Skeletal muscle tissue (tissue), 4 donors: ENCODE measurements around the gene RACK1. TPM values are rescaled to one million over a fixed set of nuclear protein-coding genes. Genes with fewer than 3 reads are reported as not detected.
A peak's percentile ranks its signal among the peaks of the same experiment; 100 is the strongest.

Experiments
- H3K27ac ChIP-seq: one replicate; pipeline ENCODE4 v1.7.0; 2013; ENCODE audit warnings: mild to moderate bottlenecking, low read depth, low read length, inconsistent platforms
- H3K27me3 ChIP-seq, 3 donors: one replicate each; pipeline ENCODE4 v1.7.0; 2013; ENCODE audit warnings: low read length in 3 of 3; ENCODE audit not compliant: control insufficient read depth in 3 of 3, insufficient read depth in 3 of 3
- H3K36me3 ChIP-seq, 3 donors: one replicate each; pipeline ENCODE4 v1.7.0; 2013; ENCODE audit warnings: low read length in 3 of 3; ENCODE audit not compliant: control insufficient read depth in 3 of 3, insufficient read depth in 3 of 3
- H3K4me1 ChIP-seq, 3 donors: one replicate each; pipeline ENCODE4 v1.7.0; 2013; ENCODE audit warnings: low read length in 3 of 3, mild to moderate bottlenecking in 3 of 3; ENCODE audit not compliant: control insufficient read depth in 3 of 3, insufficient read depth in 3 of 3
- H3K4me3 ChIP-seq, 3 donors: one replicate each; pipeline ENCODE4 v1.7.0; 2013; ENCODE audit warnings: low read length in 3 of 3
- H3K9ac ChIP-seq, 3 donors: one replicate each; pipeline ENCODE4 v1.7.0; 2013; ENCODE audit warnings: low read length in 3 of 3, mild to moderate bottlenecking in 3 of 3, moderate library complexity in 2 of 3, low read depth in 1 of 3
- H3K9me3 ChIP-seq, 3 donors: one replicate each; pipeline ENCODE4 v1.7.0; 2013; ENCODE audit warnings: low read length in 3 of 3; ENCODE audit not compliant: control insufficient read depth in 3 of 3
- total RNA-seq: library from RNA; depleted of rRNA; stranded (reverse); fragments of >200 nt; gene quantifications from one replicate; pipeline ENCODE4 v1.2.3, GENCODE V29; 2014
- donor health status: Osteomylitis.

Gene RACK1
- total RNA-seq, 1 donor from 2014 or later, result 4,748 TPM

- Histone ChIP-seq H3K9me3 (no peaks in the 10 kb centered on the region), H3K36me3 (peaks cover 75 to 86% (median 75%) of the 10 kb centered on the region in 3 donors), H3K27me3 (no peaks in the 10 kb centered on the region), H3K27ac (no peak overlapping the region), H3K4me3 (no peak overlapping the region), H3K9ac (no peak overlapping the region), H3K4me1 (peaks cover 0 to 6% (median 0%) of the 10 kb centered on the region in 3 donors)
These were observed 9.0 kb downstream of the RACK1 start for GRCh38 chr5:181234455-181235306.

GRCh38 chr5:181233801-181234454 is 9.8 kb downstream of the RACK1 start:
- Histone ChIP-seq H3K4me1 (peaks cover 0 to under 1% (median 0%) of the 10 kb centered on the region in 3 donors), H3K36me3 (peaks cover 67 to 83% (median 74%) of the 10 kb centered on the region in 3 donors), H3K4me3 (no peak overlapping the region), H3K27ac (no peak overlapping the region), H3K27me3 (no peaks in the 10 kb centered on the region), H3K9me3 (no peaks in the 10 kb centered on the region), H3K9ac (no peak overlapping the region)

GRCh38 chr5:181233088-181233800 is 10.5 kb downstream of the RACK1 start:
- H3K4me3 ChIP-seq, result no peak overlapping the region
- H3K36me3 ChIP-seq, result peaks cover 60 to 76% (median 67%) of the 10 kb centered on the region in 3 donors
- H3K4me1 ChIP-seq, result no peaks in the 10 kb centered on the region
- no peak overlapping the region for H3K27ac ChIP-seq
- no peaks in the 10 kb centered on the region for H3K9me3 ChIP-seq
- H3K9ac ChIP-seq, result no peak overlapping the region
- no peaks in the 10 kb centered on the region for H3K27me3 ChIP-seq

GRCh38 chr5:181232593-181232992 is 11.1 kb downstream of the RACK1 start:
- peaks cover 54 to 70% (median 60%) of the 10 kb centered on the region in 3 donors for H3K36me3 ChIP-seq
- H3K4me1 ChIP-seq, result no peaks in the 10 kb centered on the region

DNA sequence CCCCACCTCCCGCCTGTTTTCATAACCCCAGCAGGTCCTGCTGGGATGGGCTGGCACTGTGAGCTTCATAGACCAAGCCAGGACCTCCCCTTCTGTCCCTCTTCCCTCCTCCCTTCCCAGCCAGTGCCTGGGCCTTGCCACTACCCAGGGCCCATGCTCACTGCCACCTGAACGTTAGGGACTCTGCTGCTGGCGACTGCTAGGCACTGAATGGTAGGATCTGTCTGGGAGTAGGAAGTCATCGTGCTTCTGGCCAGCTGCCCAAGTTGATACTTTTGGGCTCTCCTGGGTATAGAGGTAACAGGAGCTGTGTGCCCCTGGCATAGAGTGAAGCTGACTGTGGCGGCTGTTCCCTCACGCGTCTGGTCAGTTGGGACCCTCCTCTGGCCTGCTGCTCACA is 12.3 kb downstream of the RACK1 start:
- Histone ChIP-seq H3K4me1 (peaks cover 0 to 3% (median 1%) of the 10 kb centered on the region in 3 donors), H3K27ac (no peak overlapping the region), H3K36me3 (peaks cover 42 to 61% (median 51%) of the 10 kb centered on the region in 3 donors), H3K4me3 (no peak overlapping the region), H3K9ac (no peak overlapping the region), H3K9me3 (no peaks in the 10 kb centered on the region), H3K27me3 (no peaks in the 10 kb centered on the region)

More at GRCh38 chr5:181232593-181232992, 11.1 kb downstream of the RACK1 start:
- H3K27ac ChIP-seq, result no peak overlapping the region
- H3K27me3 ChIP-seq, result no peaks in the 10 kb centered on the region
- H3K9me3 ChIP-seq, result no peaks in the 10 kb centered on the region
- no peak overlapping the region for H3K4me3 ChIP-seq
- no peak overlapping the region for H3K9ac ChIP-seq

DNA sequence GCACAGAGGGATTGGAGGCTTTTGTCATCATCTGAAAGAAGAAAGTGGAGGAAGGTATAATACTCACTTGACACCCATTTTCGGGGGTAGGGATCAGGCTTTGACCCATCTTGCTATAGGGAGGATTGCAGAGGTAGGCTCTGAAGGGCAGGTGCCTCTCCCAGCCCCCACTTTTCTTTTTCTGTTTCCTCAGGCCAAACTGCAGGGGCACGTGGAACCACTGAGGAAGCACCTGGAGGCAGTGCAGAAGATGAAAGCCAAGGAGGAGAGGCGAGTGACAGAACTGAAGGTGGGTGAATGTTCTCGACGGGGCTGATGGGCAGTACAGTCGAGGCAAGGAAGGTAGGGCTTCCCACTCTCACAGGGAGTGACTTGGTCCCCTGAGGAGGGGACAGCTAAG is 13.2 kb downstream of the RACK1 start:
- Histone ChIP-seq H3K9ac (no peak overlapping the region), H3K36me3 (peaks cover 33 to 52% (median 43%) of the 10 kb centered on the region in 3 donors), H3K27me3 (no peaks in the 10 kb centered on the region), H3K27ac (no peak overlapping the region), H3K4me1 (peaks cover 3 to 6% (median 4%) of the 10 kb centered on the region in 3 donors), H3K4me3 (no peak overlapping the region), H3K9me3 (no peaks in the 10 kb centered on the region)

- peaks cover 29 to 47% (median 37%) of the 10 kb centered on the region in 3 donors for H3K36me3 ChIP-seq
- no peak overlapping the region for H3K27ac ChIP-seq
- H3K9ac ChIP-seq, result no peak overlapping the region
- no peaks in the 10 kb centered on the region for H3K9me3 ChIP-seq
- peaks cover 4 to 9% (median 7%) of the 10 kb centered on the region in 3 donors for H3K4me1 ChIP-seq
- no peak overlapping the region for H3K4me3 ChIP-seq
- H3K27me3 ChIP-seq, result no peaks in the 10 kb centered on the region
These were observed 13.7 kb downstream of the RACK1 start for GRCh38 chr5:181229996-181230395.

DNA sequence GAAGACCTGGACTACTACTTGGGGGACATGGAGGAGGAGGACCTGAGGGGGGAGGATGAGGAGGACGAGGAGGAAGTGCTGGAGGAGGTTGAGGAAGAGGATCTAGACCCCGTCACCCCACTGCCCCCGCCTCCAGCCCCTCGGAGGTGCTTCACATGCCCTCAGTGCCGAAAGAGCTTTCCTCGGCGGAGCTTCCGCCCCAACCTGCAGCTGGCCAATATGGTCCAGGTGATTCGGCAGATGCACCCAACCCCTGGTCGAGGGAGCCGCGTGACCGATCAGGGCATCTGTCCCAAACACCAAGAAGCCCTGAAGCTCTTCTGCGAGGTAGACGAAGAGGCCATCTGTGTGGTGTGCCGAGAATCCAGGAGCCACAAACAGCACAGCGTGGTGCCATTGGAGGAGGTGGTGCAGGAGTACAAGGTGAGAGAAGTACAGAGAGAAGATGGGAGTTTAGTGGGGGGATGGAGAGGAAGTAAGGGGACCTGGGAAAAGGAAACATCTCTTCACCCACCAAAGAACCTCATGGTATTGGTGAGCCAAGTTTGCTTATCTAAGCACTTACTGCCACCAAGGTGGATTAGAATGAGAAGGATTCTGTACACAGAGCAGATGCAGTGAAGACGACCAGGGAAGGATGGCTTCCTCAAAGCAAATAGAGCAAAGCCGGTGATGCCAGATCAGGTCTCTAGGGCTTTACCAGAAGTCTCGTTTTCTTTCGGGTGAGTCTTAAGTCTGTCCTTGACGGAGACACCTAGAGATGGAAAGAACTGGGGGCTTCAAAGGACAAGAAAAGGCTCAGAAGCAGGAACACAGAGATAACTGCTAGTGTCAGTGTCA is 19.1 kb downstream of the RACK1 start:
- H3K4me3 ChIP-seq, result peak overlapping the region; percentile 92 to 94 (median 93)
- no peaks in the 10 kb centered on the region for H3K27me3 ChIP-seq
- no peak overlapping the region for H3K27ac ChIP-seq
- no peaks in the 10 kb centered on the region for H3K9me3 ChIP-seq
- H3K36me3 ChIP-seq, result peaks cover 0 to 8% (median 7%) of the 10 kb centered on the region in 3 donors
- peaks cover 16 to 28% (median 22%) of the 10 kb centered on the region in 3 donors for H3K4me1 ChIP-seq
- H3K9ac ChIP-seq, result peak overlapping the region in 2 of 3 donors; percentile 91 to 94

GRCh38 chr5:181223729-181224389 is 19.8 kb downstream of the RACK1 start:
- Histone ChIP-seq H3K36me3 (peaks cover 0 to 3% (median 3%) of the 10 kb centered on the region in 3 donors), H3K9me3 (no peaks in the 10 kb centered on the region), H3K9ac (peak overlapping the region; percentile 88 to 94 (median 91)), H3K4me3 (peak overlapping the region; percentile 92 to 94 (median 93)), H3K27ac (peak overlapping the region; percentile 92), H3K4me1 (peaks cover 16 to 28% (median 22%) of the 10 kb centered on the region in 3 donors), H3K27me3 (no peaks in the 10 kb centered on the region)
